C4-2B (cell line): ENCODE measurements around the gene SPATA3.

Experiments
- CTCF ChIP-seq: fragments of 450-650 bp; conservative IDR thresholded peaks from 2 replicates; pipeline ENCODE4 v1.5.1; 2017; ENCODE audit warnings: mild to moderate bottlenecking
- ZFX ChIP-seq: fragments of 450-650 bp; IDR thresholded peaks from 2 replicates; pipeline ENCODE4 v1.6.1; 2017

- TF ChIP-seq CTCF, result no peak
- no peak for TF ChIP-seq ZFX
Observed at GRCh38 chr2:231010201-231010730, 14.3 kb downstream of the SPATA3 start.
